GM18517 (cell line): ENCODE data around the gene HOXA5.

Experiments
- ATAC-seq: cut with Tn5 transposase; IDR thresholded peaks from one replicate; pipeline ENCODE4 v1.9.1; 2021; ENCODE audit warnings: mild to moderate bottlenecking, moderate library complexity; ENCODE audit not compliant: unreplicated experiment

Gene HOXA5

DNA sequence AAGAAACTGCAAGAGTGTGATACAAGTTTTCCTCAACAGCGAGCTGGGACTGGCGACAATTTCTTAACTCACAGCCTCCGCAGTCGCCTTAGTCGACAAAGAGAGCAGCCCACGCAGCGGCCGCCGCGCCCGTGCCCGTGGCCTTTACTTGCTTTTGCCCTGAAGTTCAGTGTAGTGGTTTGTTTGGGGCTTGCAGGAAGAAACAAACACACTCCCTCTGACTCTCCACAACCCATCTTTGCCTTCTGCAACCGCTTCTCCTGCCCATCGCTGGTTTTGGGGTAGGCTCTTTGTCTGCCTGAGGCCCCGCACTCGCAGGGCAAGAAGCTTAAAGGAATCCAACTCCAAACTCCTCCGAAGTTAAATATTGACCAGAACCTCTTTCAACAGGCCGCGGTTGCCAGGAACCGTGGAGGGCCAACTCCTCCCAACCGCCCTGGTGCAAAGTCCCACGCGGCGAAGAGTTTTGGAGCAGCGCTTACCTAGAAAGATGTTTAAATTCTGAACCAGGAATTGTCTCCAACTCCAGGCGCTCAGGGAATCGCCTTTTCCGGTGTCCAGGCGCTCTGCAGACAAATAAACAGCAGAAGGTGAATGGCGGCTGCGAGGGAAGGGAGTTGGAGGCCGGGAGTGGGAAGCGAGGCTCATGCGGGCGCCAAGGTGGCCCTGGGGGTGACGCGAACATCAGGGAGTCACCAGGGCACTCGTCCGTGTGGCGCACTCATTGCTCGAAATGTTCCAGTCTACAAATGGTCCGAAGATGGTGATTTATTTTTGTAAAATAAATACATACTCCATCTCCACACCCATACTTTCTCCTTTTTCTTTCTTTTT is 21.2 kb downstream of the HOXA5 start:
- ATAC-seq, result no peak

DNA sequence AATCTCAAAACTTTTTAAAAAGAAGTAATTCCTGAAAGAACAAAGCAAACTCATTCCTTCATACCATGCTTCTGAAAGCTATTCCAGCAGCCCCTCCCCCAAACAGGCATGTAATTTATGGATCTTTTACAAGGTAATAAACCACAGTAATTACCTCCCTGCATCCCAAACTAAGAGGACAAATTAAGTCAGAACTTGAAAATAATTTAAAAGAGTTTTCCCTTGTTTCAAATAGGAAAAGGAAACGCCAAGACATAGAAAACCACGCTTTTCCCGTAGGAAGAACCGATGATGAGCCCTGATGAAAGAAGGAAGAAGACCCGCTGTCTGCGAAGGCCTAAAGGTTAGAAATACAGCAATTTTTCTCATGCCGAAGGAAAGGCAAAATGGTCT is 21.8 kb downstream of the HOXA5 start:
- no peak for ATAC-seq

DNA sequence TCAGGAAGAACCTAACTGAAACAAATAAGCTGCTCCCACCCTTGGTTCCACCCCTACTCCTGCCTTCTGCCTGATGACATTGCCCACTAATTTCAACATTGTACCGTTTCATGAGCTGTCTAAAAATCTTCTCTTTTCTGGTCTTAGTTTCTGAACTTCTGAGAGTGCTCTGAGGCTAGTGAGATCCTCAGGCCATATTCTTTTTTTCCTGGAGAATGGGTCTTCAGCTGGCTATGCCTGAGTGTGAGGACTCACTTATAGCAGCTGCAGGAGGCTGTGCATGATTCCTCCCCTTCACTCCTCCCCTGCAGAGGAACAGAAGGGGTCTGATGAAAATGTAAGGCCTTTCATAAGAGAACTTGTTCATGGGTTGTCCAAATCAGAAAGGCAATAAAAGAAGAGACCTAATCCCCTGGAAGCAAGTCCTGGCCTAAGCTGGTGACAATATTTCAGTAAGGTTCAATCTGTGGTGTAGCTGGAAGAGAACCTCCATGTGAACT is 24.0 kb downstream of the HOXA5 start:
- ATAC-seq, result no peak

DNA sequence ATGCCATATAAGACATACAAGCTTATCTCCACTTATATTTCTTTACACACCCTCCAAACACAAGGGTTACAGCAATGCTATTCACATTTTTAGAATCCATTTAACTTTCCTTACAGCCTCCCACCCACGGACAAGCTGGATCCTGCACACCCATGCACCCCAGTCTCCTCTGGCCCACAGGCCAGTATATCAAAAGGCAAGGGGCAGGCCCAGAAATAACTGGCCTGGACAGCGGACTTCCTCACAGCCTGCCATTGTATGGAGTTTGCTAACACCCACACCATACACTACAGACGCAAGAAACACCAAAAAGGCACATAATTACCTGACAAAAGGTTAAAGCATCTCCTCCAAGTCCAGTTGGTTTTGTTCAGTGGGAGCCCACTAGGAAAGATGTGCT is 24.9 kb downstream of the HOXA5 start:
- ATAC-seq, result no peak

DNA sequence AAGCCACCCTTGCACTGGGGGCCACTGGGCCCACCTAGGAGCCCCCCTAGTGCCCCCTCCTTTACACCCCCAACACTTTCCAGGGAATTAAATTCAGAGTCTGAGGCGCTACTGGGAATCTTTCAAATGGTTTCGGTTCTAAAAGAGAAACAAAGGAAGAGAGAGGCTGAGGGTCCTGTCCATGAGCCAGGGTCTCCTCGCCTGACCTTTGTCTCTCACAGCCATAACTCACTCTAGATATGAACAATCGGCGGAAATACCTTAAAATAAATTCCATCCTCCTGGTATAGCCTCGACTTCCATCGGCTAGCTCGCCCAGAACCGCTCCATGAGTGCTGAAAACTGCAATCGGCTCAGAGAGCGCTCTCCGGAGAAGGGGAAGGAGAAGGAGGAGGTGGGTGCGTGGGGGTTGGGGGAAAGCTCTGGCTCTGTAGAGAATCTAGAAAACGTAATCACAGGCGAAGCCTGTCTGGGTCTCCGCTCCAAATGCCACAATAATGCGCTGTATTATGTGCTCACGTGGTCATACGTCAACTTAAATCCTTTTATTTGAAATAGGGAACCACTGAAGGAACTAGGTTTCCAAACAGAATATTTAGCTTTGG is 25.5 kb downstream of the HOXA5 start:
- ATAC-seq, result no peak

DNA sequence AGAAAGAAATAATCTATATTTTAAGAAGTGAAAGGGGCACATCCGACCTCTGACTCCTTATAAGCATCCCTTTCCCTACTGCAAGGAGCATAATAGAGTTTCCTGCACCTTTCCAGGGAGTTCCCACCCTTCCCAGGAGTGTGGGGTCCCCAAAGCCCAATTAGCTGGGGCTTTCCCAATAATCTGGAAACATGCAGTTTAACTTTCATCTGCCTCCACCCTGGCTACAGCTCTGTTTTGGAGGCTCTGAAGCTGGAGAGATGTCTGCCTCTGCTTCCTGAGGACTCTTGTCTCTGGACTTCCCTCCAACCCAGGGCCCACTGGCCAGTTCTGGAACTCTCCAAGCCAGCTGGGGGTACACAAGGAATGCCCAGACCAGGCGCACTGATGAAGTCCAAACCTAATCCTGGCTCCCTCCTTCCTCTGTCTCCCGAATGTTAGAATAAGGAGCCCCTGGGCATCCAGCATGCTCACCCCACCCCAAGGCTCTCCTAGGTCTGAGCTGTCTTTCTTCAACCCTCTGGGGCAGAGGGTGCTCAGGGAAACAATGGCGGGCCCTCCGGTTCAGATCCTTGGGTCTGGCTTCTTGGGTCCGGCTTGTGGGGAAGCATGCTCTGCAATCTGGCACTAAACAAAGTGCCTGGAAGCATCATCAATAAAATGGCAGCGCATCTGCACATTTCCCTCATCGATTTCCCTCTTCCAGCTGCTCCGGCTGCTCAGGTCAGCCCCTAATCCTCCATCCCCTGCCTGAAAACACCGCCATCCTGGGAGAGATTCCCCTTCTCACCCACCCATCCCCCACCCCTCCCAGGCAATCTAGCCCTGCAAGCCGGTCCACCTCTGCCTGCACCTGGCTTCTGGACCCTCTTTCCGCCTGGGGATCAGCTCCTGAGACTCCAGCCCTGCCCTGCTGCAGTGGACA is 26.3 kb downstream of the HOXA5 start:
- ATAC-seq, result no peak

DNA sequence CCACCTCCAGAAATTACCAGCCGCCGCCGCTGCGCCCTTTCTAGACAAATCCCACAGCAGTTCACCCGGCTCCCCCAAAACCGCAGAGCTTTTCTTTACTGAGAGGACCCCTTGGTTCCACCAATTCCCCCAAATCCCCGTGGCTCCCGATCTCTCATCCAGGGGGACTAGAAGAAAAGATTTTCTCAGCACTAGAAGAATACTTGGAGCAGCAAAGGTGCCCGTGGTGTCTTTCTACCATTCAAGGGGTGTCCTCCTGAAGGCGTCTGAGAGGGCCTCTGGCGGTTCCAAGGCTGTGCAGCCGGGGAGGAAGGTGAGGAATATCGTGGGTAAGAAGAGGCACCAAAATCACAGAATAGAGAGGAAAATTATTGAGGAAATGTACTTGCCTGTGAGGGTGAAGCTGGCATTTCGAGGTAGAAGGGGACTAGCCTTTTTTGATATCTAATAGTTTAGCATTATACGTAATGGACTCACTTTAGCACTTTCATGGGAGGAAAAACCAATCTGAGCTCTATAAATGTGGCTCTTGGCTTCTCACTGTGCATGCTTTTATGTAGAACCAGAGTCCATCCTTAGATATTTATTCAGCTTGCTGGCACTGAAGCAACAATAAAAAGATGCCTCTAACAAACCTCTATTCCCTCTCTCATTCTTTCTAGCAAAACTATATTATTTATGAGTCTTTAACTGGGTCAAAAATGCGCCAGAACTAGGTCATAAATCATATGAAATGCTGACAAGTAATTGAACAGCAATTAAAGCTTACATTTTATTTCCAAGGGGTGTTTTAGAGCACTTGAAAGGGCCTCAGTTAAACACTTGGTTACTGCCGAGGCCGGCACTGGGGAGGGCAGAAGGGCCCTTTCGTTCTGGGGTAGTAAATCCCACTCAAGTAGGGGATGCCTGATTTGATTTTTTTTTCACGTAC is 27.2 kb downstream of the HOXA5 start:
- no peak for ATAC-seq

DNA sequence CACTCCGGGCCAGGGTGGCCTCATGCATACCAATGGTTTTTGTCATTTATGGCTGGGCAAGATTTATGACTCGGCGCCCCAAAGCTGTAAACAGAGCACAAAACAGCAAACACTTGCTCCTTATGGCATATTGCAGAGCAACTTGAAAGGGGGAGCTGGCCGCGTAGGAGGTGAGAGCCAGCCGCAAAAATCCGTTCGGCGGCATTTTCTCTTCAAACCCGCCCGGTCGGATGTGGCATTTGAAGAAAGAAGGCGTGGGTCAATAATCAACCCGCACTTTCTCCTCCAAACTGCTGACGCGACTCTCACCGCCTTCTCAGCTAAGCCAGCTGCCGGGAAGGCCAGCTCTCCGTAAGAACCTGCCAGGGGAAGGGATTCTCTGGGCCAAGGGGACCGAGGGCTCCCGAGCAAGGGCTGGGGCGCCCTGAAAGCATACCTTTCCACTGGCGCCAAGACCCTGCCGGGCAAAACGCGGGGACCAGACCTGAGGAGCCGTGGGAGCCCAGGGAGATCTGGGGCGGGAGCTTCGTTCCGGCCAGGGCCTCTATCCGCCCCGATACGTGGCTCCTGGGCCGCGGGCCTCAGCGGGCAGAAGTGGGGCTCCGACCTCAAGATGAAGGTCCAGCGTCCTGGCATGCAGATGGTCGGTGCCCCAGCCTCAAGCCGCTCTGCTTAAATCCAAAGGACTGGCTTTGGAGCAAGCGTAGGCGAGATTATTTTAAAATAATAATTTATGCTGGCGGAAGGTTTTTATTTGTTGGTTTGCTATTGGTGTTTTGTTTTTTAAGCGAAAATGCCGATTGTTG is 28.1 kb downstream of the HOXA5 start:
- no peak for ATAC-seq

DNA sequence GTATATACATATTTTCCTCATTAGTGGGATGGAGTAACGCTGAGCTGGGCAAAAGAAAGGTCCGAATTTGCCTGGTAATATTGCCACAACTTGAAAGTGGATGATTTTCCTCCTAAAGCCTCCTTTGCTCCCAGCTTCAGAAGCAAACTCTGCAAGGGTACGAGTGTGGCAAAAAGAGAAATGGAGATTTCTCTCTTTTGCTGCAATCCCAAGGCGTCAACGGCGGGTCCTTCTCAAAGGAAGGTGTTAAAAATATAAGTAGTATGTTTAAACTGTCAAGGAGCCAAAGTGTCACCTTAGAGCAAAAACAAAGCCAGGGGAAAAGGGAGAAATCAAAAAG is 28.6 kb downstream of the HOXA5 start:
- no peak for ATAC-seq

DNA sequence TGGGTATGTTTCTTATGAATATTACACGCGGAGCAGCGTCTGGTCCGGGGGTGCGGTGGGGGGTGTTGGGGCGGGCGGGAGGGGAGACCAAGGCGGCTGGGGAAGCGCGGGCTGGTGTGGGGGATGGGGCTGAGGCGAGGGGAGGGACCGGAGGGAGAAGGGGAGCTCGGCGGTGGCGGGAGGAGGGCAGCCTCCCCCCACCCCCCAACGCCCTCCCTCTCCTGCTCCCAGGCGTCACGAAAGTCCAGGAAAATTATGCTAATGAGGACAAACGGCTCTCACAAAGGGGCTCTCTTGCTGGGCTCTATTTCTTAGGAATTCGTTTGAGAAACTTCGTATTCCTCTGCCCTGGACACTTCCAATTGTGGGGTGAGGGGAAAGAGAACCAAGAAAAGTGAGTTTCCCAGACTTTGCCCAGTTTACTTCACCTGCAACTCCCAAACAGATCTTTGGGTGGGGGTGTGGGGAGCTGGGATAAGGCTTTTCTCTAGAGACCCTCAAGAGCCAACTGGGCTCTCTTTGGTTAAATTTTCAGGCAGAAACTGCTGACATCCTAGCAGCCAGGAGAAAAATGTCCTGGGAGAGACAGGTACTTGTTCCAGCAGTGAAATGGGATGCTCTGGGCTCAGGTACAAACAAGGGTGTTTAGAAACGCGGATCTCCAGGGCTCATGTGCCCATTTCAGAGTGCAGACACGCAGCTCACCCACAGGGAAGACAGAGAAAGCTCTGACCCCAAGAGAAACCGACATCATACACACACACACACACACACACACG is 29.3 kb downstream of the HOXA5 start:
- ATAC-seq, result no peak

DNA sequence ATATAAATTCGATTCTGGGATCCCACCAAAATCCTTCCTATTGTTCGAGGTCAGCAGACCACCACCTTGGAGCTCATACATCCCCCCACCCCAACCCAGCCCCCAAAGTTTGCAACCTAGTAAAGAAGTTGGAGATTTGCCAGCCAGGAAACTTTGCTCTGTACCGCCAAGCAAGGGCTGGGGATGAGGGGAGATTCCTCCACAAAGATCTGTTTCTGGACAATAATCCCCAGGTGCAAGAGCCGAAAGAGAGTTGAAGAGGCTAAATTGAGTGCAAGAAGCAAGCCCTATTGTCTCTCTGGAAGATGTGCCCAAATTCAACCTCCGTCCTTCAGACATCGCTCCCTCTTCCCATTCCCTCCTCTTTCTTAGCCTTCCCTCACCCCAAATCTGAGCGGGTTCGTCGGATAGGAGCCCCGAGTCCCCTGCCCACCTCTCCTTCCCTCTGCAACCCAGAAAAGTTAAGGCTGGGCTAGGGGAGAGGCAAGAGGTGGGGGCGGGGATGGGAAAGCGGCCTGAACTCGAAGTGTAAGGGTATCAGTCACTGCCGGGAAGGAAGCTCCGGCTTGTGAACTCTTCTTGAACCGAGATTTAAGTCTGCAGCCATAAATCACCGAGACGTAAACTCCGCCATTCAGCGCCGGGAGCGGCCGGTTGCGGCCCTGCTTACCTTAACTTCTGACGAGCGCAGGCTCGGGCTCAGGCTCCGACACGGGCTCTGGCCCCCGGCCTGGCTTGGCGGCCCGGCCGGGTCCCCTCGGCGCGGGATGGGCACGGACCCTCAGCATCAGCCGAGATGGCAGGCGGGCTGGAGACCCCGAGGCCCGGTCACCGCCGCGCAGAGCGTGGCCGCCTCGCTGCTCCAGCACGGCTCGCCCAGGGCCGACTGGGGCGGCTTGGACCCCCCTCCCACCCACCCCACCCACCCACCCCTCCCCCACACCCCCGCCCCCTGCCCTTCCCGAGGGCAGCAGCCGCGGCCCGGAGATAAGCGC is 30.2 kb downstream of the HOXA5 start:
- ATAC-seq, result no peak

DNA sequence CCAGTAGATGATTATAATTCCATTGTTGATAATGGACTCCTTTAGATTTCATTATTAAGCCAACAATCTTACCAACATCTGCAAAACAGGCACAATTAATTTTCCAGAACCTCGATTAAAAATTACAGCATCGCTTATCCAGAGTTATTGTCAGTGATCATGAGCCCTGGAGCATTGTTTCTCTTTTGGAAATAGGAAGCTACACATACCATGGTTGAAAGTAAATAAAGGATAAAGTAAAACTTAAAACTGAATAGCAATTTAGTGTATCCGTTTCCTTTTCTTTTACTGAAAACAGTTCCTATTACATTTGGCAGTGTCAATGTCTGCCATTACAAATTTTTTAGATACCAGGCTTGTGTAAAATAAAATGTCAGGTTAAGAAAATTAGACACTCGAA is 31.1 kb downstream of the HOXA5 start:
- ATAC-seq, result no peak

DNA sequence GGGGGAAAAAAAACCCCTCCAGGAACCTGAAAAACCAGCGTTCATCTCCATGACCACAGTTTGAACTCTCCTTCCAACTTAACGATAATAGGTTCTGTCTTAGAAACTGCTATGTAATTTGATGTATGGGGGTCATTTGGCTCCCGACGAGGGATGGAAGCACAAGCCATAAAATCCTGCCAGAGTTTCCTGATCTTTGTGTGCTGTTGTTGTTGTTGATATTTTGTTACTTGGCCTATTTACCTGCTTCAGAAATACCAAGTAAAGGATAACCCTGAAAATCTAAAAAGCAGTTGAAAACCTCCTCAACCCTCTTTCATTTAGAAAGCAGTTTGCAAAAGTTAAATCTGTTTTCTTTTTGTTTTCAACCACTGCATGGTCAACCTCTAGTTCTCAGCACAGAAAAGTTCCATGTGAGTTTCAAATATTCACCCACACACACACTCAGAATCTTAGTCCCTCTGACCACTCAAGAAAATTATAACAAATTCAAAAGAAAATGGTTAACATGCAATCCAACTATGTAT is 31.7 kb downstream of the HOXA5 start:
- ATAC-seq, result no peak

DNA sequence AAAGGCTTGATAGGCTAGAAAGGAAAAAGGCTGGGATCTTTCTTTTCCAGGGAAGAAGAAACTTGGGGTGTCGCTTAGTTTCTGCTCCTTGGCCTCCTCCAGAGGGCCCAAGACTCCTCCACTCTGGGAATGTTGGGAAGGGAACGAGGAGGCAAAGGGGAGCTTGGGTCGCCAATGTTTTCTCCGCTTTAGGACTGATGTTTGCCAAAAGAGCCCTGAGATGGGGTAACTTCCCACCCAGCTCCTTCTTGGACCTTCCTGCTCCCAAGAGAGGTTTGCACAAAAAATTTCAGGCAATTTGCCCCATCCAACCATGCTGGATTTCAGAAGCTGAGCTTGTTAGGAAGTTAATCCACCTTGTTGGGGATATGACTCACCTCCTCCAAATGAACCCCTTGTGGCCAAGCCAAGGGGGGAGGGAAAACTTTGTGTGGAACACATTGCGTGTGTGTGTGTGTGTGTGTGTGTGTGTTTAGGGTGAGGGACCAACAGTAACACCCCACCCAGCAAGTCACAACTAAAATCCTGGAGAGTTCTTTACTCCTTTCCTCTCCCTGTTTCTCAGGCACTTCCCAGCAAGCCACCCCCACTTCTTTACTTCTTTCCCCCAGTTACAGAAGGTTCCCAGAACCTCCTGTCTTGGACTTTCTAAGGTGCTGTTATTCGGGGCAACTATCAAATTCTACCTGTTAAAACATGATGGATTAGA is 32.3 kb downstream of the HOXA5 start:
- no peak for ATAC-seq

DNA sequence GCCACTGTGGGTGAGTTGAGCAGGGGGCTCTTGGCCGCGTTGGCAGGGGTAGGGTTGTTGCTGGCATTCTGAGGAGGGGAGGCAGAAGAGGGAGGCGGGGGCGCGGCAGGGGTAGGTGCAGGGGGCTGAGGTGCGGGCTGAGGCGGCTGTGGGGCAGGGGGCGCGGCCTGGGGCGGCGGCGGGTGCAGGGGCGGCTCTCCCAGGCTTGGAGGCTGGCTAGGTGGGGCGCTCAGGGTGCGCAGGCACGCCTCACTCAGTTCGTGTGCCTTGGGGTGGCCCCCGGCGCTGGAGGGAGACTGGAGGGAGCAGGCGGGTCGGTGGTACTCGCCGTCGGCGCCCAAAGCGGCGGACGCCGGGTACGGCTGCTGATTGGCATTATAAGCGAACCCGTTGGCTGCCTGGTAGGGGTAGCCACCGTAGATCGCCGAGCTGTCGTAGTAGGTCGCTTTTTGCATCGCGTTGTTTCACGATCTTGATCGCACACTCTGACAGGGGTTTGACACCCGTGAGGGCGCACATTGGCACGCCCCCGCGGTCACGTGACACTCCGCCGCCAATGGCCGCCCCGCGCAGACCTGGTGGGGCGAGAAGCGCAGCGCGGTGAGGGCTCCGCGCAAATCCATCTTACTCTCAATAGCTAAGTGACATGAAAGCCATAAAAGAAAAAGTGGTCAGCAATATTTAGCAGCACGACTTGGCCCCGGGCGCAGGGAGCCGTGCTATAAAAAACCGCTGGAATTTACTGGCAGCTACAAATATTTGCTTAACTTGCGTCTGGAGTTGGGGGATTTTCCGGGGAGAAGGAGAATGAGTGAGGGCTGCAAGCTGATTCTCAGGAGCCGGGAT is 33.1 kb downstream of the HOXA5 start:
- no peak for ATAC-seq
